GM12878 (cell line): Measurements from ENCODE around the gene FMNL2.

Experiments used
- BCLAF1 ChIP-seq: fragments of 450-650 bp; IDR thresholded peaks from 2 replicates; pipeline ENCODE4 v1.6.1; 2017; ENCODE audit warnings: antibody characterized with exemption, mild to moderate bottlenecking, moderate library complexity
- CREB1 ChIP-seq: IDR thresholded peaks from 2 replicates; pipeline ENCODE4 v1.6.1; 2012; ENCODE audit warnings: low read depth, mild to moderate bottlenecking, inconsistent platforms
- CTCF ChIP-seq, 3 experiments: IDR thresholded peaks in 2 of 3; conservative IDR thresholded peaks in 1 of 3; 2 replicates each; pipeline ENCODE4 v1.5.1; 2011; ENCODE audit warnings: low read depth in 3 of 3, low read length in 3 of 3, mild to moderate bottlenecking in 3 of 3, control low read depth in 2 of 3, moderate library complexity in 2 of 3, inconsistent platforms in 1 of 3, mixed read lengths in 1 of 3; ENCODE audit not compliant: control insufficient read depth in 2 of 3, insufficient read depth in 1 of 3; ENCODE audit errors: extremely low read depth in 1 of 3
- ESRRA ChIP-seq: IDR thresholded peaks from 2 replicates; pipeline ENCODE4 v1.6.1; 2012; ENCODE audit warnings: mild to moderate bottlenecking, low read length, improper control_type of control experiment
- NR2C2 ChIP-seq: IDR thresholded peaks from 2 replicates; pipeline ENCODE4 v1.6.1; 2011; ENCODE audit warnings: borderline replicate concordance, low read depth; ENCODE audit not compliant: control insufficient read depth, insufficient read length
- SIN3A ChIP-seq: IDR thresholded peaks from 2 replicates; pipeline ENCODE4 v1.6.1; 2012; ENCODE audit warnings: low read depth, low read length, improper control_type of control experiment
- SKIL ChIP-seq: fragments of 450-650 bp; IDR thresholded peaks from 2 replicates; pipeline ENCODE4 v1.6.1; 2017; ENCODE audit warnings: mild to moderate bottlenecking, low read depth, inconsistent platforms; ENCODE audit not compliant: poor library complexity, severe bottlenecking
- SREBF1 ChIP-seq: IDR thresholded peaks from 2 replicates; pipeline ENCODE4 v1.6.1; 2012; ENCODE audit warnings: mild to moderate bottlenecking, low read length
- STAT1 ChIP-seq: fragments of 450-650 bp; conservative IDR thresholded peaks from 2 replicates; pipeline ENCODE4 v1.6.1; 2014; ENCODE audit warnings: antibody characterized with exemption, mild to moderate bottlenecking
- TAF1 ChIP-seq: IDR thresholded peaks from 2 replicates; pipeline ENCODE4 v1.6.1; 2011; ENCODE audit warnings: mild to moderate bottlenecking, low read depth, low read length, borderline replicate concordance
- YY1 ChIP-seq: IDR thresholded peaks from 2 replicates; pipeline ENCODE4 v1.6.1; 2011; ENCODE audit warnings: low read depth, mild to moderate bottlenecking, low read length
- TF ChIP-seq, protein P1 (sequence below): IDR thresholded peaks from 2 replicates; pipeline ENCODE4 v1.6.1; 2012; ENCODE audit warnings: mild to moderate bottlenecking, low read depth, low read length

DNA sequence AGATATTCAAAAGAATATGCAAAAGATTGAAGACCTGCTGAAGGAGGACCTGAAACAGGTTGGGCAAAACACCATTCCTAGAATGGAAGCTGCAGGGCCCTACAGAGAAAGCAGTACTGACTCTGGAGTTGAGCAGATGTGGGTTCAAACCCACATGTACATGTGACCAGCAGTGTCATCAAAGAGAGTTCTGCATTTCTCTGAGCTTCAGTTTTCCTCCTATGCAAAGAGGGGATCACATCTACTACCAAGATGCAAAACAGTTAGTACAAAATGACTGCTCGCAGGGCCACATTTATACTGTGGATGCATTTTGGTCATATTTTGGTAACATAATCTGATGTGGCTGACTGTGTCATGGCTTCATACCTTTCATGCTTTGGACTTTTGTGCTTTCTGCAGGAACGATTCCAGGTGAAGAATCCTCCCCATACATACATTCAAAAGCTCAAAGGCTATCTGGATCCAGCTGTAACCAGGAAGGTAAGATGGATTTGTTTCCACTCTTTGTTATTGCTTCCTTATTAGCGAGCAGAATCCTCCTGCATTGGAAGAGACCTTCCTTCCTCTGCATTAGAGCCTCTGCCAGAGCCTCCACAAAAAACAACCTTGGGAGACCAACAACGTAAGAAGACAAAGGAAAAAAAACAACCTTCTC lies 207.5 kb downstream of the FMNL2 start:
- TF ChIP-seq CTCF (IDR thresholded peaks at IDR 0.05 in 2 of 3, conservative IDR thresholded peaks at IDR 0.05 in 1 of 3; ENCODE audit: control insufficient read depth in 2 of 3, extremely low read depth in 1 of 3, insufficient read depth in 1 of 3, low read depth in 3 of 3, low read length in 3 of 3) (no peak), TAF1 (no peak), SREBF1 (no peak), STAT1 (no peak), BCLAF1 (no peak), NR2C2 (no peak), SKIL (no peak), SIN3A (no peak), CREB1 (no peak), YY1 (no peak), ESRRA (no peak)
- TF ChIP-seq, protein P1, sequence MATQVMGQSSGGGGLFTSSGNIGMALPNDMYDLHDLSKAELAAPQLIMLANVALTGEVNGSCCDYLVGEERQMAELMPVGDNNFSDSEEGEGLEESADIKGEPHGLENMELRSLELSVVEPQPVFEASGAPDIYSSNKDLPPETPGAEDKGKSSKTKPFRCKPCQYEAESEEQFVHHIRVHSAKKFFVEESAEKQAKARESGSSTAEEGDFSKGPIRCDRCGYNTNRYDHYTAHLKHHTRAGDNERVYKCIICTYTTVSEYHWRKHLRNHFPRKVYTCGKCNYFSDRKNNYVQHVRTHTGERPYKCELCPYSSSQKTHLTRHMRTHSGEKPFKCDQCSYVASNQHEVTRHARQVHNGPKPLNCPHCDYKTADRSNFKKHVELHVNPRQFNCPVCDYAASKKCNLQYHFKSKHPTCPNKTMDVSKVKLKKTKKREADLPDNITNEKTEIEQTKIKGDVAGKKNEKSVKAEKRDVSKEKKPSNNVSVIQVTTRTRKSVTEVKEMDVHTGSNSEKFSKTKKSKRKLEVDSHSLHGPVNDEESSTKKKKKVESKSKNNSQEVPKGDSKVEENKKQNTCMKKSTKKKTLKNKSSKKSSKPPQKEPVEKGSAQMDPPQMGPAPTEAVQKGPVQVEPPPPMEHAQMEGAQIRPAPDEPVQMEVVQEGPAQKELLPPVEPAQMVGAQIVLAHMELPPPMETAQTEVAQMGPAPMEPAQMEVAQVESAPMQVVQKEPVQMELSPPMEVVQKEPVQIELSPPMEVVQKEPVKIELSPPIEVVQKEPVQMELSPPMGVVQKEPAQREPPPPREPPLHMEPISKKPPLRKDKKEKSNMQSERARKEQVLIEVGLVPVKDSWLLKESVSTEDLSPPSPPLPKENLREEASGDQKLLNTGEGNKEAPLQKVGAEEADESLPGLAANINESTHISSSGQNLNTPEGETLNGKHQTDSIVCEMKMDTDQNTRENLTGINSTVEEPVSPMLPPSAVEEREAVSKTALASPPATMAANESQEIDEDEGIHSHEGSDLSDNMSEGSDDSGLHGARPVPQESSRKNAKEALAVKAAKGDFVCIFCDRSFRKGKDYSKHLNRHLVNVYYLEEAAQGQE, result no peak
